Endodermal cell (in vitro differentiated cells): ENCODE measurements around the gene DEGS1. TPM values are rescaled to one million over a fixed set of nuclear protein-coding genes. Genes with fewer than 3 reads are reported as not detected.

Experiments used
- DNase-seq: peaks from one replicate; pipeline ENCODE4 v3.0.0-alpha.2; 2017
- H3K27ac ChIP-seq: 2 replicates; pipeline ENCODE4 v1.5.1; 2013; ENCODE audit warnings: mild to moderate bottlenecking, low read depth, low read length, moderate library complexity
- H3K27me3 ChIP-seq: 2 replicates; pipeline ENCODE4 v1.6.1; 2013; ENCODE audit warnings: mild to moderate bottlenecking, low read length, moderate library complexity; ENCODE audit not compliant: insufficient read depth, control insufficient read depth, poor library complexity, severe bottlenecking
- H3K36me3 ChIP-seq: 2 replicates; pipeline ENCODE4 v1.7.0; 2013; ENCODE audit warnings: mild to moderate bottlenecking, low read length, moderate library complexity; ENCODE audit not compliant: control insufficient read depth, insufficient read depth
- H3K4me1 ChIP-seq: one replicate; pipeline ENCODE4 v1.7.0; 2013; ENCODE audit warnings: low read length; ENCODE audit not compliant: control insufficient read depth, insufficient read depth
- H3K4me3 ChIP-seq: 2 replicates; pipeline ENCODE4 v1.5.1; 2013; ENCODE audit warnings: mild to moderate bottlenecking, low read length, moderate library complexity
- H3K9ac ChIP-seq: 2 replicates; pipeline ENCODE4 v1.6.1; 2013; ENCODE audit warnings: mild to moderate bottlenecking, low read length, moderate library complexity; ENCODE audit not compliant: poor library complexity, severe bottlenecking; ENCODE audit errors: extremely low read depth
- H3K9me3 ChIP-seq: 2 replicates; pipeline ENCODE4 v1.6.1; 2013; ENCODE audit warnings: mild to moderate bottlenecking, low read length, moderate library complexity; ENCODE audit not compliant: control insufficient read depth
- H3K27ac Mint-ChIP-seq: 2 replicates; pipeline ENCODE4 v1.8.0; 2020; ENCODE audit warnings: mixed read lengths
- H3K27me3 Mint-ChIP-seq: 2 replicates; pipeline ENCODE4 v1.8.0; 2021; ENCODE audit warnings: mild to moderate bottlenecking, mixed read lengths; ENCODE audit not compliant: insufficient read depth
- H3K36me3 Mint-ChIP-seq: 2 replicates; pipeline ENCODE4 v1.8.0; 2020; ENCODE audit warnings: low read depth, mixed read lengths
- H3K4me1 Mint-ChIP-seq: 2 replicates; pipeline ENCODE4 v1.8.0; 2020; ENCODE audit warnings: mixed read lengths
- H3K4me3 Mint-ChIP-seq: 2 replicates; pipeline ENCODE4 v1.8.0; 2020; ENCODE audit warnings: mild to moderate bottlenecking, moderate library complexity, mixed read lengths
- H3K9me3 Mint-ChIP-seq: 2 replicates; pipeline ENCODE4 v1.8.0; 2020; ENCODE audit warnings: mild to moderate bottlenecking, mixed read lengths
- CTCF ChIP-seq: fragments of 200-600 bp; sonication (generic); conservative IDR thresholded peaks from 2 replicates; pipeline ENCODE4 v1.5.0; 2021; ENCODE audit warnings: antibody characterized with exemption, mild to moderate bottlenecking
- WGBS, 2 experiments: methylation state at CpG; one replicate each; pipeline versions ENCODE4 v1.1.5 to v1.1.7; 2013; ENCODE audit warnings: missing lambda C conversion rate in 2 of 2, mixed read lengths in 1 of 2; ENCODE audit not compliant: insufficient coverage in 1 of 2, insufficient read length in 1 of 2; 5-methylcytosine and 5-hydroxymethylcytosine counted together
- total RNA-seq, 2 donors: library from RNA; stranded (reverse); fragmentation: NEBNext Ultra II Directional in 1 of 2; extraction: Animal tissue kit (Norgen Biotek cat#: 25700) in 1 of 2; gene quantifications; 2 replicates in 1 of 2; 3 replicates in 1 of 2; pipeline ENCODE4 v1.2.1, GENCODE V29; 2021

Gene DEGS1
- total RNA-seq, 2 donors from 2014 or later = 25.0 to 28.9 TPM

GRCh38 chr1:224223819-224224714 lies 41.0 kb downstream of the DEGS1 start:
- H3K4me1 ChIP-seq = peaks cover 4% of the 10 kb centered on the region
- peaks cover 17% of the 10 kb centered on the region for H3K36me3 ChIP-seq
- no peaks in the 10 kb centered on the region for H3K27me3 ChIP-seq
- Mint-ChIP-seq H3K36me3 (peaks cover 17% of the 10 kb centered on the region), H3K4me1 (peaks cover 15% of the 10 kb centered on the region), H3K27me3 (no peaks in the 10 kb centered on the region), H3K27ac (no peak overlapping the region), H3K4me3 (no peak overlapping the region), H3K9me3 (no peaks in the 10 kb centered on the region)
- WGBS, 2 experiments = 92% methylated on average over 12 of the region's 12 CpGs
- no peaks in the 10 kb centered on the region for H3K9me3 ChIP-seq
- no peak for DNase-seq
- no peak overlapping the region for H3K4me3 ChIP-seq
- H3K9ac ChIP-seq = no peak overlapping the region
- no peak overlapping the region for H3K27ac ChIP-seq
- no peak for TF ChIP-seq CTCF

- no peaks in the 10 kb centered on the region for H3K27me3 Mint-ChIP-seq
- 91 to 98% methylated on average over 5 to 6 of the region's 6 CpGs for WGBS, 2 experiments
- Histone ChIP-seq H3K27ac (no peak overlapping the region), H3K27me3 (no peaks in the 10 kb centered on the region), H3K9me3 (no peaks in the 10 kb centered on the region), H3K4me3 (no peak overlapping the region), H3K36me3 (peaks cover 35% of the 10 kb centered on the region), H3K4me1 (peaks cover 4% of the 10 kb centered on the region), H3K9ac (no peak overlapping the region)
- no peaks in the 10 kb centered on the region for H3K9me3 Mint-ChIP-seq
- peaks cover 15% of the 10 kb centered on the region for H3K4me1 Mint-ChIP-seq
- H3K36me3 Mint-ChIP-seq = peaks cover 39% of the 10 kb centered on the region
- no peak for DNase-seq
- no peak for TF ChIP-seq CTCF
- H3K4me3 Mint-ChIP-seq = no peak overlapping the region
- H3K27ac Mint-ChIP-seq = no peak overlapping the region
Observed at GRCh38 chr1:224226849-224227502, 43.9 kb downstream of the DEGS1 start.

GRCh38 chr1:224234017-224234416 lies 51.0 kb downstream of the DEGS1 start:
- Histone ChIP-seq H3K27ac (no peak overlapping the region), H3K27me3 (no peaks in the 10 kb centered on the region), H3K4me3 (no peak overlapping the region), H3K4me1 (no peaks in the 10 kb centered on the region), H3K9me3 (no peaks in the 10 kb centered on the region), H3K36me3 (peaks cover 66% of the 10 kb centered on the region), H3K9ac (no peak overlapping the region)
- Mint-ChIP-seq H3K4me3 (no peak overlapping the region), H3K27me3 (no peaks in the 10 kb centered on the region), H3K9me3 (no peaks in the 10 kb centered on the region), H3K4me1 (peaks cover 5% of the 10 kb centered on the region), H3K27ac (no peak overlapping the region), H3K36me3 (peaks cover 62% of the 10 kb centered on the region)
- DNase-seq = no peak
- TF ChIP-seq CTCF = no peak
